ENCODE measurements around the gene PDZD7.

DNA sequence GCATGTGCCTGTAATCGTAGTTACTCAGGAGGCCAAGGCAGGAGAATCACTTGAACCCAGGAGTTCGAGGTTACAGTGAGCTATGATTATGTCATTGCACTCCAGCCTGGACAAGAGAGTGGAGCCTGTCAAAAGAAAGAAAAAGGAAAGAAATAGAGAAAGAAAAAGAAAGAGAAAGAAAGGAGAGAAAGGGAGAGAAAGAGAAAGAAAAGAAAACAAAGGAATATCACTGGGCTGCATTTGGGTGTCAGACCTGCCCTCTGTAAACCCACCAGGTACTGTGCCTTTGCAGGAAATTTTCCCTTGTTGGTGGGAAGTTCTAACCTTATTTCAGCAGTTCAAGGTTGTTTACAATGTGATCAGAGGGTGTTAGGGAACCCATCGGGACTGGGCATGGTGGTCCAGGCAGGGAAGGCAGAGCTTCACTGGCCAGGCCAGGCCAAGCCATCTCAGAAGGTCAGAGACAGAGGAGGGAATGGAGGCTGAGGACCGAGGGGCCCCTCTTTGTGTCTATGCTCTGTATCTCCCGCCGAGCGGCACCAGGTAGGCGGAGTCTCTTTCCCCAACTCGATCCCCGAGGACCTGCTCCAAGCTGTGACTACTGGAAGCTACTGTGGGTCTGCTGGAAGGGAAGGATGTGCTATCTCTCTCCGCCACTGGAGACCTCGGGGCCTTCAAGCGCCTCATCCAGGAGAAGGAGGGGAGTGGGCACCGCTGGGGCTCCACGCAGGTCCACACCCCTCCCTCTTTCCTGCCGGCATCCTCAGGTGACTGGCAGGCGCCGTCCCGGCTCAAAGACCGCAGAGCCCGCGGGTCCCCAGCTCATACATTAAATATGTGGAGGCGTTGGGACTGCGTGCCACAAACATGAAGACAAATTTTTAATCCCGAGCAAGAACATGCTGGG lies 15.7 kb upstream of the PDZD7 start:
- TF ChIP-seq CTCF (IDR thresholded peaks at IDR 0.05; ENCODE audit: low read length) (no peak), EZH2phosphoT487 (IDR thresholded peaks at IDR 0.05; ENCODE audit: low read length) (no peak), EZH2 (optimal IDR thresholded peaks at IDR 0.05; ENCODE audit: low read depth, low read length) (no peak)
